BLaER1 treated with 17β-estradiol and CSF1 and Interleukin-3, amounts not matched to agents 10 nM and 100 nM (cell line): ENCODE data around the gene SYCP2L.
"Not testable (repeated sequence)": the region's sequence is repeated elsewhere in the genome, so short reads cannot be mapped to it uniquely, and the experiment has no call there.

ENCODE experiments used
- H3K27ac ChIP-seq, 11 experiments: shearing (Covaris generic); formaldehyde crosslinking; 2 replicates each; pipeline ENCODE4 v1.8.1; 2022
- H3K27me3 ChIP-seq, 11 experiments: shearing (Covaris generic); formaldehyde crosslinking; 2 replicates each; pipeline ENCODE4 v1.8.1; 2022
- H3K36me3 ChIP-seq, 11 experiments: shearing (Covaris generic); formaldehyde crosslinking; 2 replicates each; pipeline ENCODE4 v1.8.1; 2022
- H3K4me1 ChIP-seq, 10 experiments: shearing (Covaris generic); formaldehyde crosslinking; 2 replicates each; pipeline ENCODE4 v1.8.1; 2022
- H3K4me2 ChIP-seq, 11 experiments: shearing (Covaris generic); formaldehyde crosslinking; 2 replicates each; pipeline ENCODE4 v1.8.1; 2022
- H3K4me3 ChIP-seq, 10 experiments: shearing (Covaris generic); formaldehyde crosslinking; 2 replicates each; pipeline ENCODE4 v1.8.1; 2022
- H3K9ac ChIP-seq, 11 experiments: shearing (Covaris generic); formaldehyde crosslinking; 2 replicates each; pipeline ENCODE4 v1.8.1; 2022
- H3K9me3 ChIP-seq, 11 experiments: shearing (Covaris generic); formaldehyde crosslinking; replicated peaks in 1 of 11; 2 replicates each; pipeline ENCODE4 v1.8.1; 2022
- H4K20me1 ChIP-seq, 11 experiments: shearing (Covaris generic); formaldehyde crosslinking; 2 replicates each; pipeline ENCODE4 v1.8.1; 2022
- Cebpa-rat ChIP-seq, 11 experiments: shearing (Covaris generic); IDR thresholded peaks; 2 replicates each; pipeline ENCODE4 v1.8.1; 2022

Gene SYCP2L

DNA sequence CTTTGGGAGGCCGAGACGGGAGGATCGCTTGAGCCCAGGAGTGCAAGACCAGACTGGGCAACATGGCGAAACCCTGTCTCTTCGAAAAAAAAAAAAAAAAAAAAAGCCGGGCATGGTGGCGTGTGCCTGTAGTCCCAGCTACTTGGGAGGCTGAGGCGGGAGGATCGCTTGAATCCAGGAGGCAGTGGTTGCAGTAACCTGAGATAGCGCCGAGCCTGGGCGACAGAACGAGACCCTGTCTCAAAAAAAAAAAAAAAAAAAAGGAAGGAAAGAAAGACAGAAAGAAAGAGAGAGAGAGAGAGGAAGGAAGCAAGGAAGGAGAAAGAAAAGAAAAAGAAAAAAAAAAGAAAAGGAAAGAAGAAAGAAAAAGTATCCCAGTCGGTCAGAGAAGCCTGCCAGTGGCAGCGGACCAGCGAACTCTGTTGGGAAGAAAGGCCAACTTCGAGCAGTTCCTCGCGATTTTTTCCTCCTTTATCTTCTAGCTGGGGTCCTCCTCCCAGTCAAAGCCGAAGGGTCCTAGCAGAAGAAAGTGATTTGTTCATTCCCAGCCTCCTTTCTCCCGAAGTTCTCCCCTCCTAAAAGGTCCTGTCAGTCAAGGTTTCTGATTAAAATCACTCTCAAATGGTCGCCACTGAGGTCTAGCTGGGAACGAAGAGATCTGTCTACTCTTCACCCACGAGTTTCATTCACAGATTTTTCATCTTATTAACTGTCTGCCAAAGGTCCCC lies 2.4 kb upstream of the SYCP2L start:
- Histone ChIP-seq H3K4me1 (peaks cover 0 to 8% (median 5%) of the 10 kb centered on the region in 10 experiments; a peak in 11 of 20 replicates), H3K4me2 (no peak overlapping the region), H3K27ac (no peak overlapping the region), H4K20me1 (no peaks in the 10 kb centered on the region), H3K9me3 (peaks cover 43 to 68% (median 58%) of the 10 kb centered on the region in 11 experiments), H3K9ac (no peak overlapping the region), H3K36me3 (peaks cover 0 to 6% (median 0%) of the 10 kb centered on the region in 11 experiments; a peak in 1 of 22 replicates), H3K27me3 (no peaks in the 10 kb centered on the region), H3K4me3 (no peak overlapping the region; a peak in 1 of 20 replicates)
- no peak for TF ChIP-seq Cebpa-rat (IDR thresholded peaks at IDR 0.05)

DNA sequence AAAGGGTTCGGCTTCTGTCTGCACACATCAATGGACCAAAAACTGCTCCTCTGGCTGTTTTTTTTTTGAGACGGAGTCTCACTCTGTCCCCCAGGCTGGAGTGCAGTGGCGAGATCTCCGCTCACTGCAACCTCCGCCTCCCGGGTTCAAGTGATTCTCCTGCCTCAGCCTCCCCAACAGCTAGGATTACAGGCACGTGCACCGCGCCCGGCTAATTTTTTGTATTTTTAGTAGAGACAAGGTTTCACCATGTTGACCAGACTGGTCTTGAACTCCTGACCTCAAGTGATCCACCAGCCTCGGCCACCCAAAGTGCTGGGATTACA lies 524 bp upstream of the SYCP2L start:
- H3K27me3 ChIP-seq, H3K36me3 ChIP-seq, H3K4me3 ChIP-seq, H3K27ac ChIP-seq, H4K20me1 ChIP-seq, H3K4me2 ChIP-seq, H3K9ac ChIP-seq: not testable (repeated sequence)
- peaks cover 46 to 81% (median 69%) of the 10 kb centered on the region in 11 experiments for H3K9me3 ChIP-seq
- H3K4me1 ChIP-seq: peaks cover 0 to 19% (median 9%) of the 10 kb centered on the region in 10 experiments; a peak in 14 of 20 replicates

DNA sequence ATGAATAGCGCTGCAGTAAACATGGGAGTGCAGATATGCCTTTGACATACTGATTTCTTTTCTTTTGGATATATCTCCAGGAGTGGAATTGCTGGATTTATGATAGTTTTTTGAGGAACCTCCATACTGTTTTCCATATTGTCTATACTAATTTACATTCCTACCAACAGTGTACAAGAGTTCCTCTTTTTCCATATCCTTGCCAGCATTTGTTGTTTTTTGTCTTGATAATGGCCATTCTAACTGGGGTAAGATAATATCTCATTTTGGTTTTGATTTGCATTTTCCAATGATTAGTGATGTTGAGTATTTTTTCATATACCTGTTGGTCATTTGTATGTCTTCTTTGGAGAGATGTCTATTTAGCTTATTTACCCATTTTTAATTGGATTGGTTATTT lies 3.3 kb downstream of the SYCP2L start:
- Histone ChIP-seq H3K36me3 (0 out of 22 replicates have a peak, but pooled peaks cover 0 to 5% (median 0%) of the 10 kb centered on the region in 11 experiments), H3K4me1 (peaks cover 10 to 41% (median 20%) of the 10 kb centered on the region in 10 experiments; a peak in 18 of 20 replicates), H3K4me2 (peak overlapping the region in 3 of 11 experiments; percentile 7 to 62 (median 58); a peak in 2 of 22 replicates), H3K4me3 (no peak overlapping the region), H4K20me1 (no peaks in the 10 kb centered on the region), H3K9me3 (peaks cover 17 to 67% (median 49%) of the 10 kb centered on the region in 11 experiments), H3K9ac (no peak overlapping the region), H3K27me3 (no peaks in the 10 kb centered on the region), H3K27ac (0 out of 22 replicates have a peak overlapping the region, but pooled peaks of 1 of the 11 experiments have one; percentile 36)
- no peak for TF ChIP-seq Cebpa-rat (IDR thresholded peaks at IDR 0.05)

DNA sequence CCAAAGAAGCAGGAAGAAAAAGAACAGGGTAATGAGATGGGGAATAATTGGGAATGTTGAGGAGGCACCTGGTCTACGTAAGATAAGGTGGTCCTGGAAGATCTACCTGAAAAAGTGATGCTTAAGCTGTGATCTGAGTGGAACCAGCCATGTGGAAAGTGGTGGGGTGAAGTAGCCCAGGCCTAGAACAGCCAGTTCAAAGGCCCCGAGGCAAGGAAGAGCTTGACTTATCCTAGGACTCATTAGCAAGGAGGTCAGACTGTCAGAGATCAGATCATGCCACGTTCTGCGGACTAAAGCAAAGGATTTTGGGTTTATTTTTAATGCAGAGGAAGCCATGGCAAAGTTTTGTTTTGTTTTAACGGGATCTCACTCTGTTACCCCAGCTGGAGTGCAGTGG lies 5.1 kb downstream of the SYCP2L start:
- H3K4me1 ChIP-seq: peaks cover 10 to 45% (median 21%) of the 10 kb centered on the region in 10 experiments; a peak in 18 of 20 replicates
- H3K36me3 ChIP-seq: 0 out of 22 replicates have a peak, but pooled peaks cover 0 to 2% (median 0%) of the 10 kb centered on the region in 11 experiments
- no peaks in the 10 kb centered on the region for H4K20me1 ChIP-seq
- H3K9me3 ChIP-seq: peaks cover 9 to 73% (median 51%) of the 10 kb centered on the region in 11 experiments
- no peaks in the 10 kb centered on the region for H3K27me3 ChIP-seq
- no peak overlapping the region for H3K9ac ChIP-seq
- H3K4me3 ChIP-seq: no peak overlapping the region
- H3K4me2 ChIP-seq: no peak overlapping the region
- TF ChIP-seq Cebpa-rat (IDR thresholded peaks at IDR 0.05): no peak
- no peak overlapping the region for H3K27ac ChIP-seq

DNA sequence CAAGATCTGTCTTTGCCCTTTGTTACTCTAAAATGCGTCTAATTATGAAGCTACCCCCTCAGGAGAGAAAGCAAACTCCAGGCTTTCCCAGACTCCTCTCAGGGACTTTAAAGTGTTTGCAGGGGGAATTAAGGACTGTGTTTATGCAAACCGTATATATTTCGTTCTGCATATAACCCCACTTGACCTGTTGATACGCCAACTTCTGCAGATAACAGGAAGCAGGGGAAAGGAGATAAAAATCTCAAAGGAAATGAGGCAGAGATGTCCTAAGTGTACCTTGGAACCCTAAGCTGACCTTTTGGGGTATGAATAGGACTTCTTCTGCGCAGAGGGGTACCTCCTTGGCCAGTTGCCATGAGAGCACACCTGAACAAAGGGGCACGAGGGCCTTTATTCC lies 8.1 kb downstream of the SYCP2L start:
- Histone ChIP-seq H3K27me3 (no peaks in the 10 kb centered on the region), H3K36me3 (no peaks in the 10 kb centered on the region), H3K4me2 (peak overlapping the region in 6 of 11 experiments; percentile 20 to 52 (median 32); a peak in 7 of 22 replicates), H3K4me1 (peaks cover 2 to 34% (median 18%) of the 10 kb centered on the region in 10 experiments; a peak in 17 of 20 replicates), H3K9me3 (peaks cover 0 to 62% (median 43%) of the 10 kb centered on the region in 11 experiments; a peak in 20 of 22 replicates), H3K9ac (no peak overlapping the region), H3K27ac (no peak overlapping the region), H4K20me1 (no peaks in the 10 kb centered on the region), H3K4me3 (peak overlapping the region in 2 of 10 experiments; percentile 4 to 8; a peak in 2 of 20 replicates)
- no peak for TF ChIP-seq Cebpa-rat (IDR thresholded peaks at IDR 0.05)

DNA sequence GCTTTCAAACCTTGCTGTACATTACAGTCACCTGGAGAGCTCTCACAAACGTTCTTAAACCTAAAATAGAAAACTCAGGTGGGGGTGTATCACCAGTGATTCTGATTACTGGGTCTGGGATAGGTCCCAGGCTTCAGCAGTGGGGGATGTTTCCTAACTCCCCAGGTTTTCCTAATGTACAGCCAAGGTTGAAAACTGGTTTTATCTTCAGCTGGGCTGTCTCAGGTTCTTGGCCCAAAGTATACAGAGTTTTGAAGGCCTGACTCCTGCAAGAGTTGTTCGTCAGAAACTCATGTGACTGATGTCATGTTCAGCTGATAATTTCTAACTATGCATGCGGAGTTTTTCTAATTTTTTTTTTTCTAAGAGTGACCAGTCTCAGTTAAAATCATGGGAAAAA lies 9.8 kb downstream of the SYCP2L start:
- no peak for TF ChIP-seq Cebpa-rat (IDR thresholded peaks at IDR 0.05)
- H3K27me3 ChIP-seq: no peaks in the 10 kb centered on the region
- no peak overlapping the region for H3K27ac ChIP-seq
- H3K36me3 ChIP-seq: no peaks in the 10 kb centered on the region
- no peak overlapping the region for H3K9ac ChIP-seq
- H3K4me2 ChIP-seq: no peak overlapping the region
- H3K4me3 ChIP-seq: no peak overlapping the region
- H4K20me1 ChIP-seq: no peaks in the 10 kb centered on the region
- H3K4me1 ChIP-seq: peaks cover 5 to 43% (median 23%) of the 10 kb centered on the region in 10 experiments; a peak in 18 of 20 replicates
- peaks cover 0 to 63% (median 45%) of the 10 kb centered on the region in 11 experiments; a peak in 19 of 22 replicates for H3K9me3 ChIP-seq

DNA sequence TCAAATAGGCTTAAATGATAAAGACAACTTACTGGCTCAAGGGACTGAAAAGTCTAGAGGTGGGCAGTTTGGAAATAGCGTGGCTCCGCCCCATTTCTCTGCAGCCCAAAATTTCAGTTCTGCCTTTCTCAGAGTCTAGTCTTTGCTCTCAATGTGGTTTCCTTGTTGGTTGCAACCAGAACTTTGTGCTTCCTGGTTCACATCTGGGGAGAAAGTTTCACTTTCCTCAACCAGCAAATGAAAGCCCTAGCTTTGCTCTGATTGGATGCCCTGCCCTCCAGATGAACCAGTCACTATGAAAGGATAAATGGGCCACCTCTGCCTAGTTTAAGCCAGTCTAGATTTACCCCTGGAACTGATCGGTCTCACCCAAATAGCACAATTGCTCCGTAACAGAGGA lies 14.9 kb downstream of the SYCP2L start:
- no peaks in the 10 kb centered on the region for H4K20me1 ChIP-seq

DNA sequence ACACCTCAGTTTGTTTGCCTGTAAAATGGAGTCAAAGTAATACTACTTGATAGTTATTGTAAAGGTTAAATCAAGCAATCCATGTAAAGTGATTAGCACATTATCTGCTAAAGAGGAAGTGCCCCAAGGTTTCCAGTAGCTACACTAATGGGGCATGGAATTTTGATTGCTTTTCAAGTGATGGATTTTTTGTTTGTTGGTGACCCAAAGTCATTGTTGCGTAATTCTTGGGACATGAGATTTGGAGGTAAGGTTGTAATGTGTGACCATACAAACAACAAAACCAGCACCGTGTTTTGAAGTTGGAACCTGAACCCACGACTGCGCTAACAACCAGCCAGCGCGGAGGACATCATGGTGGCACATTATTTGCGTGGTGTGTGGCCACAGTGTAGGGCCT lies 17.2 kb downstream of the SYCP2L start:
- Histone ChIP-seq H3K4me3 (no peak overlapping the region), H3K27me3 (no peaks in the 10 kb centered on the region), H3K9me3 (peaks cover 0 to 43% (median 28%) of the 10 kb centered on the region in 11 experiments; a peak in 18 of 22 replicates), H3K36me3 (no peaks in the 10 kb centered on the region), H3K4me1 (peaks cover 11 to 26% (median 18%) of the 10 kb centered on the region in 10 experiments; a peak in 18 of 20 replicates), H3K4me2 (no peak overlapping the region), H3K9ac (no peak overlapping the region), H3K27ac (no peak overlapping the region), H4K20me1 (no peaks in the 10 kb centered on the region)
- peak in 8 of 11 experiments; percentile 13 to 86 (median 48); a peak in 10 of 22 replicates for TF ChIP-seq Cebpa-rat (IDR thresholded peaks at IDR 0.05)

More for the DNA sequence above, 14.9 kb downstream of the SYCP2L start:
- Histone ChIP-seq H3K36me3 (no peaks in the 10 kb centered on the region), H3K27me3 (no peaks in the 10 kb centered on the region), H3K4me1 (peaks cover 5 to 20% (median 16%) of the 10 kb centered on the region in 10 experiments; a peak in 18 of 20 replicates), H3K4me3 (peak overlapping the region in 1 of 10 experiments; percentile 26; a peak in 1 of 20 replicates), H3K4me2 (peak overlapping the region; percentile 16 to 61 (median 38); a peak in 21 of 22 replicates), H3K9ac (no peak overlapping the region), H3K9me3 (peaks cover 0 to 51% (median 31%) of the 10 kb centered on the region in 11 experiments; a peak in 18 of 22 replicates), H3K27ac (peak overlapping the region in 7 of 11 experiments; percentile 9 to 64 (median 43); a peak in 11 of 22 replicates)
- TF ChIP-seq Cebpa-rat (IDR thresholded peaks at IDR 0.05): no peak

DNA sequence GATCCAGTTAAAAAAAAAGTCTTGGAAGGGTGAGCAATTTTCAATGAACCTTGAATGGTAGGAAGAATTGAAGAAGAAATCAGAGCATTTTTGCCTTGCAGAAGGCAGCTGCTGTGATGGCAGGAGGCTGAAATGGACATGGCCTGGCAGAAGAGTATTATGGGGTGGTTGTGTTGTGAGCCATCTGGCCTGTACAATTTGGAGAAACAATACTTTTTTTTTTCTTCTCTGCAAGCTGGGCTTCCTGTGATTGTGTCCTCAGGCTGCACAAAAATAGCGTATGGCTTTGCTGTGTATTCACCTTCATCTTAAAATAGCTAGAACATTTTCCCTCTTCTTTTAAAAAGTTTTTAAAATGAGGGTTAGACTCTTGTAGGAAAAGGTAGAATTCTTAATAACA lies 21.4 kb downstream of the SYCP2L start:
- no peaks in the 10 kb centered on the region for H4K20me1 ChIP-seq
- no peak overlapping the region for H3K9ac ChIP-seq
- H3K9me3 ChIP-seq: peaks cover 0 to 8% (median 2%) of the 10 kb centered on the region in 11 experiments; a peak in 8 of 22 replicates
- no peaks in the 10 kb centered on the region for H3K27me3 ChIP-seq
- no peaks in the 10 kb centered on the region for H3K36me3 ChIP-seq
- no peak overlapping the region for H3K4me3 ChIP-seq
- no peak for TF ChIP-seq Cebpa-rat (IDR thresholded peaks at IDR 0.05)
- no peak overlapping the region for H3K27ac ChIP-seq
- peak overlapping the region in 3 of 11 experiments; percentile 4 to 40 (median 5); a peak in 5 of 22 replicates for H3K4me2 ChIP-seq
- peaks cover 0 to 8% (median 0%) of the 10 kb centered on the region in 10 experiments; a peak in 5 of 20 replicates for H3K4me1 ChIP-seq

DNA sequence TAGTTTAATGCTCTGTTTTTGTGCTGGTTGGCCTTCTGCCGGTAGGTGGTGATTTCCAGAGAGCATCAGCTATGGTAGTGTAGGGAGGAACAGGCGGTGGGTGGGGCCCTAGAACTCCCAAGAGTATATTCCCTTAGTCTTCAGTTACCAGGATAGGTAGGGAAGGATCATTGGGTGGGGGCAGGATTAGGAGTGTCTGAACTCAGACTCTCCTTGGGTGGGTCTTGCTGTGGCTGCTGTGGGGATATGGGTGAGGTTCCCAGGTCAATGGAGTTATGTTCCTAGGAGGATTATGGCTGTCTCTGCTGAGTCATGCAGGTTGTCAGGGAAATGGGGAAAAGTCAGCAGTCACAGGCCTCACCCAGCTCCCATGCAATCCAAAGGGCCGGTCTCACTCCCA lies 32.7 kb downstream of the SYCP2L start:
- H3K4me2 ChIP-seq, H3K27ac ChIP-seq, H3K4me3 ChIP-seq, H3K36me3 ChIP-seq, H3K9ac ChIP-seq, H3K27me3 ChIP-seq, H3K4me1 ChIP-seq, H4K20me1 ChIP-seq: not testable (repeated sequence)
- peaks cover 21 to 54% (median 45%) of the 10 kb centered on the region in 11 experiments for H3K9me3 ChIP-seq
